Measurements from ENCODE around the gene TTC34. TPM values are rescaled to one million over a fixed set of nuclear protein-coding genes. Genes with fewer than 3 reads are reported as not detected.

The TTC34 gene
- total and polyA plus RNA-seq, 2 experiments from 2014 or later = 0.08 to 0.35 TPM

- peaks cover 2% of the 10 kb centered on the region; the same call in 2 of the 3 replicates for H3K36me3 Mint-ChIP-seq (ENCODE audit: low read depth)
- DNase-seq (ENCODE audit: low spot score) (no peak), ATAC-seq (no peak)
- Histone ChIP-seq H3K36me3 (ENCODE audit: insufficient read depth) (no peaks in the 10 kb centered on the region), H4K20me1 (replicated peaks; ENCODE audit: insufficient read depth) (no peaks in the 10 kb centered on the region), H3F3A (replicated peaks; ENCODE audit: low read depth) (no peaks in the 10 kb centered on the region), H3K4me1 (ENCODE audit: insufficient read depth) (no peaks in the 10 kb centered on the region), H3K79me2 (replicated peaks; ENCODE audit: insufficient read depth) (no peaks in the 10 kb centered on the region), H3K4me2 (no peak overlapping the region), H3K27me3 (ENCODE audit: insufficient read depth) (peaks cover 29% of the 10 kb centered on the region), H3K27ac (ENCODE audit: low read depth) (no peak overlapping the region), H3K9me2 (ENCODE audit: insufficient read depth) (no peaks in the 10 kb centered on the region), H2AFZ (no peak overlapping the region), H3K4me3 (no peak overlapping the region)
- no peak overlapping the region for H3K27ac Mint-ChIP-seq
- no peaks in the 10 kb centered on the region for H3K4me1 Mint-ChIP-seq
- H3K9me3 Mint-ChIP-seq = peaks cover 33% of the 10 kb centered on the region
- peaks cover 23% of the 10 kb centered on the region for H3K27me3 Mint-ChIP-seq (ENCODE audit: insufficient read depth, low read depth, poor library complexity)
- H3K4me3 Mint-ChIP-seq = no peak overlapping the region
- TF ChIP-seq EZH2 (IDR thresholded peaks at IDR 0.05; ENCODE audit: low read depth, unreplicated experiment) (no peak), ZNF462 (CRISPR knock-in tag; IDR thresholded peaks at IDR 0.05) (no peak), ETS1 (IDR thresholded peaks at IDR 0.05) (no peak), STAT1 (IDR thresholded peaks at IDR 0.05; ENCODE audit: unreplicated experiment) (no peak), ZNF331 (CRISPR knock-in tag; IDR thresholded peaks at IDR 0.05; ENCODE audit: low read depth) (no peak), CTCF (conservative IDR thresholded peaks at IDR 0.05; ENCODE audit: low read depth in 2 of 2) (no peak), NANOG (IDR thresholded peaks at IDR 0.05; ENCODE audit: borderline replicate concordance) (no peak), CREB1 (CRISPR knock-in tag; IDR thresholded peaks at IDR 0.05; ENCODE audit: low read depth) (no peak), REST (IDR thresholded peaks at IDR 0.05; ENCODE audit: unreplicated experiment) (no peak), ZNF114 (CRISPR knock-in tag; IDR thresholded peaks at IDR 0.05) (no peak), JUNB (IDR thresholded peaks at IDR 0.05; ENCODE audit: unreplicated experiment) (no peak), POLR2AphosphoS5 (IDR thresholded peaks at IDR 0.05; ENCODE audit: low read depth) (no peak), EZH2phosphoT487 (IDR thresholded peaks at IDR 0.05; ENCODE audit: unreplicated experiment) (no peak)
Measured at GRCh38 chr1:2623571-2624337, 177.7 kb downstream of the TTC34 start.
